Neutrophil (primary cell): ENCODE measurements around the gene SMARCAL1.

Experiments used
- H3K27ac ChIP-seq: fragments of 200-600 bp; sonication (generic); 2 replicates; pipeline ENCODE4 v1.5.1; 2016; ENCODE audit warnings: mild to moderate bottlenecking, moderate library complexity
- H3K27me3 ChIP-seq: fragments of 200-600 bp; sonication (generic); 2 replicates; pipeline ENCODE4 v1.6.0; 2016; ENCODE audit warnings: mild to moderate bottlenecking
- H3K36me3 ChIP-seq: fragments of 200-600 bp; sonication (generic); 2 replicates; pipeline ENCODE4 v1.5.1; 2017
- H3K4me1 ChIP-seq, 2 experiments: fragments of 200-600 bp in 1 of 2; sonication (generic) in 1 of 2; 1 replicate in 1 of 2; 2 replicates in 1 of 2; pipeline versions ENCODE4 v1.5.1 to v1.6.1; 2013 to 2016; ENCODE audit warnings: low read depth in 1 of 2, low read length in 1 of 2, mild to moderate bottlenecking in 1 of 2, moderate library complexity in 1 of 2; ENCODE audit not compliant: control insufficient read depth in 1 of 2, insufficient read depth in 1 of 2
- H3K4me3 ChIP-seq, 2 experiments: fragments of 200-600 bp in 1 of 2; sonication (generic) in 1 of 2; 1 replicate in 1 of 2; 2 replicates in 1 of 2; pipeline ENCODE4 v1.5.1; 2013 to 2016; ENCODE audit warnings: low read depth in 1 of 2, low read length in 1 of 2, mild to moderate bottlenecking in 1 of 2, moderate library complexity in 1 of 2
- H3K9me3 ChIP-seq: fragments of 200-600 bp; sonication (generic); 2 replicates; pipeline ENCODE4 v1.5.1; 2016
- CTCF ChIP-seq: fragments of 200-600 bp; sonication (generic); IDR thresholded peaks from 2 replicates; pipeline ENCODE4 v1.5.1; 2016; ENCODE audit warnings: antibody characterized with exemption

SMARCAL1 gene

GRCh38 chr2:216369821-216370220 lies 42.5 kb upstream of the SMARCAL1 start:
- TF ChIP-seq CTCF = no peak
- H3K27me3 ChIP-seq = peaks cover 100% of the 10 kb centered on the region

DNA sequence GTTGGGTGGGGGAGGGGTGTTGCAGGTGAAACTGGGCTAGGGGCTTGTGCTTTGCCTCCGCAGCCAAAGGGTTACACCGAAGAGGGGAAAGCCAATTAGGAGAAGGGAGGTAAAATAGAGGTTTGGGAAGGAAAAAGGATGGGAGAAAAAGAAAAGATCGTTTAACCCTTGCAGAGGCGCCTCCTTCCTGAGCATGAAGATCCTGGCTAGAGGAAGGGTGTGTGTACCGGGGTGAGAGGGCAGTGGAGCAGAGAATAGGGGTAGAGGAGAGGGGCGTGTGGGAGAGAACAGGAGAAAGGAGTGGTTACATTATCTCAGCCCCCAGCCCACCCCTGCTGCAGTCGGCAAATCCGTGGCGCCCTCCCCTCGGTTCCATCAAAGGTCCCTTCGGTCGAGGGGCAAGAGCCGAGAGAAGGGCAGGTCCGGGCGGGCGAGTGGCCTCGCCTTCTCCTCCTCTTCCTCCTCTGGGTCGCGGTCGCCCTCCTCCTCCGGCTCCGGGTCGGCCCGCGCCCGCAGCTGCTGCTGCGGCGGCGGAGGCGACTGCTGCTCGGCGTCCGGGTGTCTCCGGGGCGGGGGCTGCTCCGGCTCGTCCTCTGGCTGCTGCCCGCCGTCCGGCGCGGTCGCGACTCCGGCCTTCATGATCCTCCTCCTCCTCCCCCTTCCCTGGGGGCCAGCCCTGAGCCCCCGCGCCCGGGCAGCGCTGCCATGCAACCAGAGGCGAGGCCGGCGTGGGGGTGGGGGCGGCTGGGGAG lies 41.1 kb upstream of the SMARCAL1 start:
- TF ChIP-seq CTCF = no peak
- Histone ChIP-seq H3K36me3 (no peaks in the 10 kb centered on the region), H3K9me3 (no peaks in the 10 kb centered on the region), H3K27ac (no peak overlapping the region), H3K4me3 (no peak overlapping the region), H3K27me3 (peaks cover 99% of the 10 kb centered on the region), H3K4me1 (peaks cover 0 to 6% of the 10 kb centered on the region in 2 experiments)

More at GRCh38 chr2:216369821-216370220, 42.5 kb upstream of the SMARCAL1 start:
- Histone ChIP-seq H3K4me1 (peaks cover 0 to 6% of the 10 kb centered on the region in 2 experiments), H3K9me3 (no peaks in the 10 kb centered on the region), H3K27ac (no peak overlapping the region), H3K36me3 (no peaks in the 10 kb centered on the region), H3K4me3 (no peak overlapping the region)

DNA sequence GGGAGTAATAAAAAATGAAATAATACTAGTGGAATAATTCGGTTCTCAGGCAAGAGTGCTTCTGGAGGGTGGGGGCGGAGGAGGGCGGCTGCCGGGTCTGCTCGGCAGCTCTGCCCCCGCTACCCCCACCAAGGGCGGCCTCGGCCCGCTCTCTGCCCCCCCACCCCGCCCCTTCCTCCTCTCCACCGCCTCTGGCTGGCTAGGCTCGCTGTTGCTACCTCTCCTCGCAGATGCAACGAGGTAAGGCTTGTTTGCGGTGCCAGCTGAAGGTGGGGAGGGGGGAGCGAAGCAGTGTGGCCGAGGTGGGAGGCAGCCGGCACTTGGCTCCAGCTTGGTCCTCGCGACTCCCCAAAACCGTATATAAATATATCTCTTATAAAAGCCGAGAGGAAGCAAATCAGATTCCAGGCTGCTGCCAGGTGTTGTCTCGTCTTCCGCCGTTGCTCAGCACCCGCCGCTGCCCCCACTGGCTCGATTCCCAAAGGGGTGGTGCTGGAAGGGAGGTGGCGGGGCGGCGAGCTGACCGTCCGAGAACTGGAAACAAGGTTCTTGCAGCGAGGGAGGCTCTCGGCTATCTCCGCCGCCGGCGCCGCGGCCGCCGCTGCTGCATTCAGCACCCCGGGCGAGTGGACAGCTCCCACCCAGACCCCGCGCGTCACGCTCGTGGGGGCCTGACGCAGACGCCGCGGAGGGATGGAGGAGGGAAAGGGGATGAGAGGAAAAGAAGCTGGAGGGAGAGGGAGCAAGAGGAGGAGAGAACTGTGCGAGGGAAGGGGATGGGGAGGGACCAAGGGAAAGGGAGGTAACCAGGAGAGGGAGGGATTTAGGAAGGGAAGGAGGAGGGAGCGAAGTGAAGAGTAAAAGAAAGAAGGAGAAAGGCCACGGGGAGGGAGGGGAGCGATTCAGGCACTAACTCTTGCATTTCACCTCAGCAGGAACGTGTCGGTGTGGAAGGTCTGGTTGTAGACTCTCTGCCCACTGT lies 40.3 kb upstream of the SMARCAL1 start, which contains the start of gene MARCHF4:
Gene MARCHF4 (minus strand): TSS at position 763 of the 982 bp plus-strand sequence. CDS start 2,223 bp downstream, outside the sequence.
- peaks cover 99% of the 10 kb centered on the region for H3K27me3 ChIP-seq

DNA sequence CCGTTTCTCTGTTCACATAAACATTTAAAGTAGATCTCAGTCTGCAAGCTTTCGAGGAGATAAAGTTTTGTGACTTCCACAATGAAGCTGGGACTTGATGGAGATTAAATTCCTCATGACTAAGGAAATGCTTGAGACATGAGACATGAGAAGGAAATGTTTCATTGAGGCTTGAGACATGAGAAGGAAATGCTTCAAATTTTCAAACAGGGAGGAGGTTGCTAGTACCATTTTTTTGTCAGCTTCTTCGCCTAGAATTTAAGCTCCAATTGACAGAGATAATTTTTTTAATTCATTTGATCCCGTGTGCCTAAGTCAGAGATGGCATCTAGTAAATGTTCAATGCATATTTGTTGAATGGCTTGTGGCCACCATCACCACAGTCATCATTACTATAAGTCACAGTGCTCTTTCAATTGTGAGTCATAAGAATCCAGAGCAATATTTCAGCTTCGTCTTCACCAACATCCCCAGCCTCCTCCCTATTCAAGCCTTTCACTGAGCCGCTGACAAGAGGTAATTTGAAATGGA lies 39.5 kb upstream of the SMARCAL1 start:
- H3K4me1 ChIP-seq = peaks cover 0 to 6% of the 10 kb centered on the region in 2 experiments
- no peaks in the 10 kb centered on the region for H3K36me3 ChIP-seq
- no peak overlapping the region for H3K27ac ChIP-seq
- no peak for TF ChIP-seq CTCF
- H3K4me3 ChIP-seq = no peak overlapping the region
- no peaks in the 10 kb centered on the region for H3K9me3 ChIP-seq
- peaks cover 97% of the 10 kb centered on the region for H3K27me3 ChIP-seq

More for the DNA sequence above, 40.3 kb upstream of the SMARCAL1 start, which contains the start of gene MARCHF4:
- TF ChIP-seq CTCF = no peak
- H3K9me3 ChIP-seq = no peaks in the 10 kb centered on the region
- H3K4me3 ChIP-seq = no peak within 1 kb of the TSS
- no peaks in the 10 kb centered on the region for H3K36me3 ChIP-seq
- no peak within 1 kb of the TSS for H3K27ac ChIP-seq
- peaks cover 0 to 6% of the 10 kb centered on the region in 2 experiments for H3K4me1 ChIP-seq

GRCh38 chr2:216373896-216374295 lies 38.4 kb upstream of the SMARCAL1 start:
- Histone ChIP-seq H3K4me1 (peaks cover 0 to 6% of the 10 kb centered on the region in 2 experiments), H3K27ac (no peak overlapping the region), H3K9me3 (no peaks in the 10 kb centered on the region), H3K36me3 (no peaks in the 10 kb centered on the region), H3K4me3 (no peak overlapping the region), H3K27me3 (peaks cover 96% of the 10 kb centered on the region)
- TF ChIP-seq CTCF = no peak
